HG02623 (cell line): Measurements from ENCODE around the gene MARCHF5.

Experiments
- ATAC-seq: cut with Tn5 transposase; IDR thresholded peaks from one replicate; pipeline ENCODE4 v1.9.1; 2021; ENCODE audit warnings: moderate library complexity; ENCODE audit not compliant: unreplicated experiment

Gene MARCHF5, protein sequence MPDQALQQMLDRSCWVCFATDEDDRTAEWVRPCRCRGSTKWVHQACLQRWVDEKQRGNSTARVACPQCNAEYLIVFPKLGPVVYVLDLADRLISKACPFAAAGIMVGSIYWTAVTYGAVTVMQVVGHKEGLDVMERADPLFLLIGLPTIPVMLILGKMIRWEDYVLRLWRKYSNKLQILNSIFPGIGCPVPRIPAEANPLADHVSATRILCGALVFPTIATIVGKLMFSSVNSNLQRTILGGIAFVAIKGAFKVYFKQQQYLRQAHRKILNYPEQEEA

GRCh38 chr10:92290837-92291615, at the start of gene MARCHF5, which contains the start of gene CPEB3:
Gene MARCHF5, plus strand, starts transcription at chr10:92291167. Its CDS starts 328 bp downstream, at chr10:92291495.
Gene CPEB3, minus strand, starts transcription at chr10:92291078. Its CDS starts 50,728 bp downstream, at chr10:92240350.
- peak; percentile 99 for ATAC-seq

DNA sequence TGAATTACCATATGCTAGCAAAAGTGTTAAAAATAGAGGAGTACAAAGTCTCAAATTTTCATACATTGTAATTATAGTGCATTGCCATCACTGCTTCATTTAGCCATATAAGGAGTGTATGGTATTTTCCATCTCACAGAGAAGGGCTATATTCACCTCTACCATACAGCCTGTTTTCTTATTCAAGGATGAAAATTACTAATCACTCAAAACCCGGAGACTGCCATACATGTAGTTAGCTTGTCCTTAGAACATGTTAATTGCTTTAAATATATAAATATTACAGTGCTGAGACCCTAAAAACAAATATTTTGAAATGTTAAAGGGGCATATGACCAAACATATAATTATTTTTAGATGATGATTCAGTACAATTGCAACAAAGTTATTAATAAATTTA, 49.5 kb upstream of the MARCHF5 start:
- ATAC-seq, result no peak

- no peak for ATAC-seq
Measured at GRCh38 chr10:92242380-92242779, 48.6 kb upstream of the MARCHF5 start.

DNA sequence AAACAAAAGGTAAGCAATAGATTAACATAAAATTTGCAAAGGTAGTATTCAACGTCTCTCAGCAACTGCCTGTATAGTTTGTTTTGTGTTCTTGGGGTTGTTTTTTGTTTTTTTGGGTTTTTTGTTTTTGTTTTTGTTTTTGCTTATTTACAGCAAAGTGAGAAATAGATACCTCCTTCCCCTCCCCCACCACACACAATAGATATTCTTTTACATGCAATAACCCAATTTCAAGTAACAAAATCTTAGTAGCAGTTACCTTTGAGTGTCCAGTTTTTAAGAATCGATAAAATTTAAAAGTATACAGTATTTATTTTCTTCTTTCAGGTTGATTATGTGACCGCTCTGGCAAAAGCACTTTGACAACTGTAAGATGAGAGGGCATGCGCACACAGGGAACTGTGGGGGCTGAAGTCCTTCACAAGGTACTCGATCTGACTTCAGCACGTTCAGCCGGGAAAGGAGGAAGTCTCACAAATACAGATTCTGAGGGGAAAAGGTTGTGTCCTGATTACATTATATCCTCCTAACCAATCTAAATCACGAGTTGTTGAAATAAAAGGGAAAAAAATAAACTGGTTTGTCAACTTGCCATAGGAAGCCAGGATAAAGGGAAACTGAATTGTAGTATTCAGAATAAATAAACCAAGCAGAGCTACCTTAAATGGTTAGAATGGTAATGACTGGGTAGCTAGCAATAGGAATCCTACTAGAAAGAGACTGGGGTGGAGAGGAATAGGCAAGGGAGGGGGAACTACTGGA, 47.9 kb upstream of the MARCHF5 start:
- peak; percentile 49 for ATAC-seq

- ATAC-seq, result peak; percentile 33
Measured at GRCh38 chr10:92244796-92245195, 46.2 kb upstream of the MARCHF5 start.

GRCh38 chr10:92248566-92248965, 42.4 kb upstream of the MARCHF5 start:
- ATAC-seq, result no peak

- no peak for ATAC-seq
Measured at GRCh38 chr10:92263396-92263795, 27.6 kb upstream of the MARCHF5 start.

GRCh38 chr10:92264249-92264648, 26.7 kb upstream of the MARCHF5 start:
- ATAC-seq, result no peak

- ATAC-seq, result no peak
Measured at GRCh38 chr10:92265687-92266258, 25.2 kb upstream of the MARCHF5 start.

DNA sequence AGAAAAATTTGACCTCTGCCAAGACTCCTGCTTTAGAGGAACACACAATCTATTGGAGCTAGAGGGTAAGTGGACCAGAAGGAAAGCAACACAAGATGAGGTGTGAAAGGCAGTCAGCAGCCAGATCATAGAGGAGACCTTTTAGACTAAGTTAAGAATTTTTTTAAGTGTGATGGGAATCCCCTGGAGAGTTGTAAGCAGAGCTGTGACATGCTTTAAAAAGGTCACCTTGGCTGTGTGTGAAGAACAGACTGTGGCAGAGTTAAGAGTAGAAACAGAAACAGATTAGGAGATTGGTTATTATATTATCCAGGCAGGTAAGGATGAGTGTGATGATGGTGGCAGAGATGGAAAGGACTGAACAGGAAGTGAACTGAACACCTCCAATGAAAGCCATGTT, 23.6 kb upstream of the MARCHF5 start:
- no peak for ATAC-seq

DNA sequence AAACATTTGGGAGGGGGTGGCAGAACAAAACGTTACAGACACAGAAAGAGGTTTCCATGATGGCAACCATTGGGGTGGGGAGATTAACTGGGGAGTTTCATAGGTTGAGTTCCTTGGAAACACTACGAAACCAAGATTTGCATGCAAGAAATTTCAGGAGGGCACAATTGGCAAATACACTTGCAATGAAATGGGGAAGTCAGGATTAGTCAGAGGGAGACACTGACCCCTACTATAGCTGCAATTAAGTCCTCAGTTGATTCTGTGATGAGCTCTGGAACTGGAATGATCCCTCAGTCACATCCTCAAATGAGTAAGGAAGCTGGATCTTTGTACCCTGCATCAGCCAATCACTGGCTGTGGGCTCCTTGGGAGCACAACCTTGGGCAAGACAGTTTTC, 22.2 kb upstream of the MARCHF5 start:
- ATAC-seq, result no peak

DNA sequence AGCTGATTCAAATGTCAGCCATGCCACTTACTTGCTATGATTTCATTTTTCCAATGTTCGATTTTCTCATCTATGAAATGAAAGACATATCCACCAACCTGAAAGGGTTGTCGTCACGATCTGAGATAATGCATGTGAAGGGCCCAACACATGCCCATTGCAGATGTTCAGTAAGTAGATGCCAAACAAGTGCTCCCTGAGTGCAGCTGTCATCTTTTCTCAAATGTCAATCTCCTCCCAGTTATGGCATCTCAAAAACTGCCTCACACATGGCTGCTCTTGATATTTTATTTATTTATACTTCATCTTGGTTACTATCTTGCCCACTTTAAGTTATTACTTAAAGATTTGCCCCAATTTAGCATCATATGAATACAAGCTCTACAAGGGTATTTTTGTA, 16.9 kb upstream of the MARCHF5 start:
- no peak for ATAC-seq

- ATAC-seq, result no peak
Measured at GRCh38 chr10:92278996-92279696, 11.8 kb upstream of the MARCHF5 start.

- no peak for ATAC-seq
Measured at GRCh38 chr10:92284112-92284704, 6.8 kb upstream of the MARCHF5 start.

- peak; percentile 15 for ATAC-seq
Measured at GRCh38 chr10:92290076-92290836, 711 bp upstream of the MARCHF5 start.

DNA sequence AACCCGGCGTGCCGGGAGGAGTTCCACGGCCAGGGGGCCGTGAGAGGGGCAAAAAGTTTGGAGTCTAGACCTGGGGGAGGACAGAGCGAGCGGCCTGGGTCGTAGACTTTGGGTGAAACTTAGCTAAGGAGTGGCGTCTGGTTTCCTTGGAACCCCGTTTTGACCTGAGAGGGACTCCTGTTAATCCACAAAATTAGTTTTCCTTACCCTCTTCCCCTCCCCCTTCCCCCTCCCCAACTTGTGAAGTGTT, 574 bp downstream of the MARCHF5 start:
- peak; percentile 6 for ATAC-seq

- no peak for ATAC-seq
Measured at GRCh38 chr10:92291921-92292845, 1.2 kb downstream of the MARCHF5 start.

GRCh38 chr10:92298487-92298886, 7.5 kb downstream of the MARCHF5 start:
- no peak for ATAC-seq

DNA sequence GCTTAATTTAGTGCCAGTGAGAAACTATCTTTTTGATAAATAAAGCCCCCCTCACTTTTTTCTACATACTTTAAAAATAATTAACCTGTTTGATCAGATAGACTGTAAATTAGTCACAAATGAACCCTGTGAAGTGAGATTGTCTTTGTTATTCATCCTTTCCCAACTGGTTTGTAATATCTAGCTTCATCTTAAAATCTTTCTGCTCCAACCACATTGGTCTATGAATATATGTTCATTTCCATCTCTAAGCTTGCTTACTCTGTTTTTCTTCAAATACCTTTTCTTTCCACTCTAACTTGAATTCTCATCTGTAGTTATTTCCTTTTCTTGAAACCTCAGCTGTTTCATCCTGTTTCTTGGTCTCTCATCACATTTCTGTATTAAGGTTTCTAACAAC, 12.1 kb downstream of the MARCHF5 start:
- no peak for ATAC-seq
